GM08714 (cell line): Measurements from ENCODE around the gene RAX2.
"Not testable (repeated sequence)": the region's sequence is repeated elsewhere in the genome, so short reads cannot be mapped to it uniquely, and the experiment has no call there.

Experiments used
- H3K4me3 ChIP-seq: fragments of 200-500 bp; sonication (Bioruptor generic); 2 replicates; pipeline ENCODE4 v1.5.1; 2014; ENCODE audit warnings: mild to moderate bottlenecking, low read length, inconsistent platforms
- ZNF274 ChIP-seq: IDR thresholded peaks from 2 replicates; pipeline ENCODE4 v1.6.1; 2012; ENCODE audit warnings: mild to moderate bottlenecking, low read depth, low read length

RAX2 gene

DNA sequence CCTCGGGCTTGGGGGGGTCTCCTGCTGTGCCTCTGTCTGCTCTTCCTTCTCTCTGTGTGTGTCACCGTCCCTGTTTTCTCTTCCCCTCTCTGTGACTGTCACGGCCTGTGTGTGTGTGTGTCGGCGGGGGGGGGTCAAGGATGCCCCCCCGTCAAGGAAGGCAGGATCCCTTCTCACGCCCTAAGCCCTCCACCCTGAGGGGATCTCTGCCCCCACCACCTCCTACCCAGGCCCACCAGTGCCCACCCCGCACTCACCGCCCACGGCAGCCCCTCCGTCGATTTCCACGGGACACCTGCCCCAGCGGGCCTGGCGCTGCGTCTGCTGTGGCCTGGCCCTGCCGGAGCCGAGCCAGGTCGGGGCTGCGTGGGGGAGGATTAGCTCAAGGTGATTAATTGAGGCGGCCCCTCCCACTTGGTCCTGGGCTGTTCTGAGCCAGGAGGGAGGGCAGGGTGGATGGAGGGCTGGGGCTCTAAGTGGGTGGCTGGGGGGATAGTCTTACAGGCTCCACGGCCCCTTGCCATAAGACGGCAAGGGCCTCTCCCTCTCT lies at the start of gene RAX2:
TSS of gene RAX2 (minus strand) at position 323 of the 550 bp plus-strand sequence. CDS start 486 bp downstream, outside the sequence.
- no peak for TF ChIP-seq ZNF274
- no peak within 1 kb of the TSS for H3K4me3 ChIP-seq

DNA sequence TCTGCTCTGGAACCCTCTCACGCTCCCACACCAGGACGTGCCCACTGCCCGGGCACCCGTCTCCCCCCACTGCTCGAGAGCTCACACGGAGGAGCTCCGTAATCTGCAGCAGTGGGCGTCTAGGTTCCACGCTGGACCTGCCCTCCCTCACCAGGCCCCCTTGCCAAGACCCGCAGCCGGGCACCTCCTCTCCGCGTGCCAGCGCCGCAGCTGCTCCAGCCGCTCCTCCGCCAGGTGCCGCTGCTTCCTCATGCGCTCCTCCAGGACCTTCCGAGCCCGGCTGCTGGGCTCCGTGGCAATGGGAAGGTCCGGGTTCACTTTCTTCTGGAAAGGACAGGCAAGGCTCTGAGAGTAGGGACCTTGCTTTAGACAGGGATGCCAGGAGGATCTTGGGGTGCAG lies 49.1 kb upstream of the RAX2 start:
- TF ChIP-seq ZNF274 = no peak
- no peak overlapping the region for H3K4me3 ChIP-seq

DNA sequence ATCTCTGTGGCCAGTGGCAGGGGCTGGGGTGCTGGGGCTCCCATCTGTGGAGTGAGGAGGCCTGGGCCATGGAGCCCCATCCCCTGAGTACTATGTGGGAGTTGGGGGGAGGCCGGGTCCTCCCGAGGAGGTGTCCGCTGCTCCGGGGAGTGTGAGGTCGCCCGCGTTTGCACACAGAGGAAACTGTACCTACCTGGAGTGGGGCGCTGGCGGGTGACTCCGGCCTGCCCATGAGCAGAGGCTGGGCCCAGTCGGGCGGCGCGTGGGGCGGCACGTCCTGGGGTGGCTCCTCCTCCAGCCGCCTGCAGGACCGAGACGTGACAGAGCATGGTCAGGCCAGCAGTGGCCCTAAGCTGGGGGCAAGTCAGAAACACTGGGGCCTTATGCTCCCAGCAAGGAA lies 48.0 kb upstream of the RAX2 start:
- no peak for TF ChIP-seq ZNF274
- H3K4me3 ChIP-seq = no peak overlapping the region

- TF ChIP-seq ZNF274 = no peak
- no peak overlapping the region for H3K4me3 ChIP-seq
These were observed 46.9 kb upstream of the RAX2 start for GRCh38 chr19:3818918-3819317.

DNA sequence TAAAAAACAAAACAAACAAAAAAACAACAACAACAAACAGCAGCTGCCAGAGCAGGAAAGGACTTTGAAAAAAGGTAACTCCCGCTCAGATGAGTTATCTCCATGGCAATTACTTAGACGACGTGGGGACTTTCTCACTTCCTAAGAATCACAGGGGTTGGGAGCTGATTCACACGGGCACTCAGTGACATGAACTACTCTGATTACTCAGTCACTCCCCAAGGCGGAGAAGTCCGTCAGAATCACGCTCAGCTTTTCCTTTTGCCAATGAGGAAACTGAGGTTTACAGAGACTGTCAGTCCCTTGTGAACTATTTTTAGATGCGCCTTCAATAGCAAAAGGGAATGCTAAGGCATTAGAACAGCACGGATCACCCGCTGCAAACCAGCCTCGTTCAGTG lies 46.4 kb upstream of the RAX2 start:
- no peak for TF ChIP-seq ZNF274
- H3K4me3 ChIP-seq = no peak overlapping the region

DNA sequence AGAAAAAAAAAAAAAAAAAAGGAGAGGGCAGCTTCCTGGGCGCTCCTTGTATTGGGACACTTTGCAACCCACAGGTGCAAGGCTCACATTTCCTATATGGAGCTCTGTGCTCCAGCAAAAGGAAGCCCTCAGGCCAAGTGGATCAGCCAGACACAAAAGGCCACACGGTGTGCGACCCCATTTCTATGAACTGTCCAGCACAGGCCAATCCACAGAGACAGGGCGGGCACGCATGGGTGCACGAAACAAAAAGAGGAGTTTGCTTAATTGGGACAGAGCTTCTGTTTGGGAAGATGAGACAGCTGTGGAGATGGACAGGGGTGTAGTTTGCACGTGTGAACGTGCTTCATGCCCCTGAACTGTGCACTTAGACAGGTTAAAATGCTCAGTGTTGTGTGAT lies 45.7 kb upstream of the RAX2 start:
- no peak overlapping the region for H3K4me3 ChIP-seq
- TF ChIP-seq ZNF274 = no peak

GRCh38 chr19:3816566-3817218 lies 44.7 kb upstream of the RAX2 start:
- H3K4me3 ChIP-seq = no peak overlapping the region
- no peak for TF ChIP-seq ZNF274

DNA sequence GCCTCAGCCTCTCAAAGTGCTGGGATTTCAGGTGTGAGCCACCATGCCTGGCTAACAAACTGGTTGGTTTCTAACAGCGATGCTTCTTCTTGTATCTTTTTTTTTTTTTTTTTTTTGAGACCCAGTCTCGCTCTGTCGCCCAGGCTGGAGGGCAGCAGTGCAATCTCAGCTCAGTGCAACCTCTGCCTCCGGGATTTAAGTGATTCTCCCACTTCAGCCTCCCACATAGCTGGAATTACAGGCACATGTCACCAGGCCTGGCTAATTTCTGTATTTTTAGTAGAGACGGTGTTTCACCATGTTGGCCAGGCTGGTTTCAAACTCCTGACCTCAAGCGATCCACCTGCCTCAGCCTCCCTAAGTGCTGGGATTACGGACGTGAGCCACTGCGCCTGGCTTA lies 44.1 kb upstream of the RAX2 start:
- not testable (repeated sequence) for H3K4me3 ChIP-seq

DNA sequence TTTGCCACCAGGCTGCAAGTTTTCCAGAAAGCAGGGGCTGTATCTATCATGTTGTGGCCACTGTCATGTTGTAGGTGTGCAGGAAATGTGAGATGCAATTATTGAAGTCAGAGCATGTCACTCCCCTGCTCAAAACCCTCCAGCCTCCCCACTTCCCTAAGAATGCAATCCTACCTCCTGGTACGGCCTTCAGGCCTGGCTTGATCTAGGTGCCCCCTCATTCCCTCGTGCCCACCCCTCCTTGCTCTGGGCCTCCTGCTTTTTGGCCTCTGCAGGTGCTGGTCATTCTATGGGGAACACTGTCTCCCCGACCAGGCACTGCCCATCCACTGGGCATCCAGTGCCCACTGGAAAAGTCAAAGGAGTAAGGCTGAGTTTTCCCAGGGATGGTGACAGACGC lies 42.6 kb upstream of the RAX2 start:
- no peak for TF ChIP-seq ZNF274
- no peak overlapping the region for H3K4me3 ChIP-seq

GRCh38 chr19:3813473-3814392 lies 41.7 kb upstream of the RAX2 start:
- TF ChIP-seq ZNF274 = no peak

DNA sequence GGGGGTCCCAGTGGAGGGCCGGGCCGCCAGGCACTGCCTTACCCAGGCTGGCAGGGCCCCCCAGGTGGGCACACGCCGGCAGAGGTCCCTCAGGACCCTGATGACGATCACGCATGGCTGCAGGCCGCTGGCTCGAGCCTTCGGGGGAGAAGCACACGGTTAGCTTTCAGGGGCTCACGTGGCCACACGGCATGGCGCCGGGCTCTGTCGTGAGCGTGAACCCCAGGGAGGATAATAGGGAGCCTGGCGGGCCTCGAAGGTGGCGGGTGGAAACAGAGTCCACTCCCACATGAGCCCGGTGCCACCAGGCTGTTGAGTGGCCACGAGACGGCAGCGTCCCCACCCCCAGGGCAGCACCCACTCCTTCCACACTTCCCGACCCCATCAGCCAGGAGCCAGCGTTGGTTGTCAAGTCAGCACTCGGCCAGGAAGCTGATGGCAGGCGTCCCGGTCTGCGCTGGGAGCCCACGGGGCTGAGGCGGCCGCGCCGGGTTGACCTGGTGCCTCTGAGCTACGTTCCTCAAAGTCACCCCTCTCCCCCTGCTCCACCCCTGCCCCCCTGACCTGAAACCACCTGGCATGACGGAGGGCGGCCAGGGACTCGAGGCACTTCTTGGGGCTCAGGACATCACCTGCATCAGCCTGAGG lies 38.8 kb upstream of the RAX2 start:
- TF ChIP-seq ZNF274 = no peak
- no peak overlapping the region; the same call in 1 of the 2 replicates for H3K4me3 ChIP-seq

More at GRCh38 chr19:3813473-3814392, 41.7 kb upstream of the RAX2 start:
- H3K4me3 ChIP-seq = no peak overlapping the region

DNA sequence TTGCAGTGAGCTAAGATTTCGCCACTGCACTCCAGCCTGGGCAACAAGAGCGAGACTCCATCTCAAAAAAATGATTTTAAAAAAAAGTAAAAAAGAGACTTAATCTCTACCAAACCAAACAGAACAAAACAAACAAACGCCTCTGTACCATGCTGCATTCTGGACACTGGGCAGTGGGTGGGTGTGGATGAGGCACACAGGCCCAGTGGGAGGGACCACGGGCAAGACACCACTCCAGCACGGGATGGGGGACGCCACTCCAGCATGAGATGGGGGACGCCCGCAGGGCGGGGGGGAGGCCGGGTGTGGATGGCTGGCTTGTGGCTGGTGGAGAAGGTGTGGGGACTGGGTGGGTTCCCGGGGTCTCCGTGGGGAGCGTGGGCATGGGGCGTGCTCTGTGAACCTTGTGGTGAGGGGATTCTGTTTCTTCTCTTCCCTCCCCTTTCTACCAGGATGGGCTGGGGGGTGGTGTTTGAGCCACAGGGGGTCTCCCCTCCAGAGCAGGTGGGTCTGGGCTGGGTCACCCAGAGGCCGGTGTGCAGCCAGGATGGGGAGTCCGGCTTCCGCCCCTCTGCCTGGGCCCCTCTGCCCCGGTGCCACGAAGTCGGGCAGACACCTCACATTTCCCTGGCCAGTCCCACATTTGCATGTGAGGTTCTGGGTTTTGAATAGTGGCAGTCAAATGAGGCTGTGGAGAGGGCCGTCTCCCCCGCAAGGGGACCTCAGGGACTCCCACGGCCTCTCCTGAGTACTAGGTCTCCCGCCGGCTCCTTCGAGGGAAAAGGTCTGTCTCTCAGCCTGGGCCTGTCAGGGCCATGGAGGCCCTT lies 38.1 kb upstream of the RAX2 start:
- no peak overlapping the region; the same call in 1 of the 2 replicates for H3K4me3 ChIP-seq
- no peak for TF ChIP-seq ZNF274

- no peak overlapping the region for H3K4me3 ChIP-seq
- no peak for TF ChIP-seq ZNF274
These were observed 36.6 kb upstream of the RAX2 start for GRCh38 chr19:3808420-3809143.
